HG03060 (cell line): Measurements from ENCODE around the gene TBX21.

Experiments
- ATAC-seq: cut with Tn5 transposase; IDR thresholded peaks from one replicate; pipeline ENCODE4 v1.9.1; 2021; ENCODE audit warnings: low read depth, moderate number of reproducible peaks; ENCODE audit not compliant: unreplicated experiment

Gene TBX21

DNA sequence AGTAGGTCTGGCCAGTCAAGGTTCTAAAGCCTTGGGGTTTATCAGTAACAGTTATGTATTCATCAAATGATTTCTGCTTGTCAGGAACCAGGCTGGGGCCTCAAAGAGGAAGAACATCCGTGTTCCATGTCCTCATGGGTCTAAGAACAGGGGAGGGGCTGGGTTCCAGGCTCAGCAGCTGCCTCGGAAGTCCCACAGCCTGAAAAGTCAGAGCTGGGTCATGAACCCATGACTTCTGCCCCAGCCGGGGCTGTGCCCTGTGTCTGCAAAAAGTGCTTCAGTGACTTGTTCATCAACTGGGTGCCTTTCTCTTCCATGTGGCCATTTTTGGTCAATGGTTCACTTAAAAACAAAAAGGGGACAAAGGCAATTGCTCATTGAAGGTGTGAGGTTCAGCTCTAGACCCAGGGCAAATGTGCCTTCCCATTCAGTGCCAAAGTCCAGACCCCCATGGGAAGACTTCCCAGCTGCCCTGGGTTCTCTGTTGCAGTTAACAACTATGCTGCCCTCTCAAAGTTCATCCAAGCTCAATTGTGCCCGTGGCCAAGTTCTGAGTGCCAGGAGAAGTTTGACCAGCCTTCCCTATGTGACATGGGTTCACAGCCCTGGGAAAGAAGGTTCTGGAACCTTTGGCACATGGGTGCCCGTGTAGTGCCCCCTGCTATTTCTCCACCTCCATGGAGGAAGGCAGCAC, 20.6 kb upstream of the TBX21 start:
- ATAC-seq = no peak

GRCh38 chr17:47713980-47714700, 18.9 kb upstream of the TBX21 start:
- no peak for ATAC-seq

- ATAC-seq = no peak
Measured at GRCh38 chr17:47714773-47715396, 18.2 kb upstream of the TBX21 start.

- no peak for ATAC-seq
Measured at GRCh38 chr17:47715669-47716325, 17.2 kb upstream of the TBX21 start.

- no peak for ATAC-seq
Measured at GRCh38 chr17:47716375-47716774, 16.7 kb upstream of the TBX21 start.

DNA sequence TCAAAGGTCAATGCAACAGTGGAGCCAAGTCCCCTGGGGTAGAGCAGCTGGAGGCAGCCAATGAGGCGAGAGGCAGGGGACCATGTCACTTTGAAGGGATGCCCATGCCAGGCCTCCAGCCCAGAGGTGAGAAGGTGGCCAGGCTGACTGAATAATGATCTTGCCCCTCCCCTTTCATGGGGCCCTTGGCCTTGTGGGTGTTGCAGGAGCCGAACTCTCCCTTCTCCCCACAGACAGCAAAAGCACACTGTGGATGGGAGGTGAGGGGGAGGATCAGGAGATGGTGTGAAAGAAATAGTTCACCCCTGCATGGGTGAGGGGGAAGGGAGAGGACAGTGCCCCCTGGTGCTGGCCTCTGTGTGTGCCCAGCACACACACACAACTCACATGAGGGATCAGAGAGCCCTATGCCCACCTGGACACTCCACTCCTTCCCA, 15.8 kb upstream of the TBX21 start:
- no peak for ATAC-seq

DNA sequence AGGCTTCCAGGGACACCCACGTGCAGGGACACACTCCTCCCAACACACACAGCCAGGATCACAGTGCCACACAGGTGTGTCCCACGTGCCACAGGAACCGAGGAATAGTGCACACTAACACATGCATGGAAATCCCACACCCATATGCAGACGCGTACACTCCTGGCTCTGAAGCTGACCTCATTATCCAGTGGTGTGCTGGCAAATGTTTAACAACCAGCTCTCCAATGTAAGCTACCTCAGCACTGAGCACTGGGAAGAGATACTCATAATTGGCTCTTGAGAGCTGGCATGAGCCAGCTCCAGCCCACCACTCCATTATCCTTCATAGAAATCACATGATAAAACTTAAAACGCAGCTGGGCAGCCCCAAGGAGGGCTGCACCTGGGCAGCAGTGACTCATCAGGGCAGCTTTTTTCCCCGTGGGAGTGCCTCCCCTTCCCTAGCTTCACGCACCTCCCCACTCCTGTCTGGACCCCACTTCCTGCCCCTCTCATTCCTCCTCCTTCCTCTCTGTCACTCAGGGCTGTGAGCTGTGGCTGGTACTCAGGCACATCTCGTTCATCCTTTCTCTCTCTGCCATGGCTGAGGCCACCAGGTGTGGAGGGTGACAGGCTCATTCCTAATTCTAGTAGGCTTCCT, 14.9 kb upstream of the TBX21 start:
- no peak for ATAC-seq

DNA sequence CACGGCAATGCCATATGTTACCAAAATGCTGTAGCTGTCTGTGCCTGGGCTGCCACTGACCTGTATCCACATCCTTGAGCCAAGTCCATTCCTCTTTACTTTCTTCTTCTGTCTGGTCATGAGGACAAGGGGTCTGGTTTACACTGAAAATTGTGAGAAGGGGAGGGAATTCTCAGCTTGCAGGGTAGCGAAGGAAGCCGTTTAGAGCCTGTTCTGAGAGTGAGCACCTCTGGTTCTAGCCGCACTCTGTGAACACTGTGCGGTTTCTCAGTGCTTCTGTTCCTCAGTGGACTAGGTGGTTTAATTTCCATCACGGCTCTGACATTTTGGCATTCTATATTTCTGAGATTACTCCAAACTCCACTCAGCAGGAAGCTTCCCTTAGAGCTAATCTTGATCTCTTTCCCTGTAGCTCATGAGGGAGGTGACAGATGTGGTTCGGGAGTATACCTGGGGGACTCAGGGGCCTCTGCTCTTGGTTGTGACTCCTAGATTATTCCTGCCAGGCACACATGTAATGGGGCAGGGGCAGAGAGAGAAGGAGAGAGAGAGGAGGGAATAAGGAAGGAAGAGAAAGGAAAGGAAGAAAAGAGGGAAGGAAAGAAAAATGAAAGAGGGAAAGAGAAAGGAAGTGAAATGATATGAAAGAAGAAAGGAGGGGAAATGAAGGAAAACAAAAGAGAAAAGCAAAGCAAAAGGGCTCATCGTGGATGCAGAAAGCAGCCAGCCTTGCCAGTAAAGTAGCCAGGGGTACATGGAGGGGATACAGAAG, 14.2 kb upstream of the TBX21 start:
- no peak for ATAC-seq

DNA sequence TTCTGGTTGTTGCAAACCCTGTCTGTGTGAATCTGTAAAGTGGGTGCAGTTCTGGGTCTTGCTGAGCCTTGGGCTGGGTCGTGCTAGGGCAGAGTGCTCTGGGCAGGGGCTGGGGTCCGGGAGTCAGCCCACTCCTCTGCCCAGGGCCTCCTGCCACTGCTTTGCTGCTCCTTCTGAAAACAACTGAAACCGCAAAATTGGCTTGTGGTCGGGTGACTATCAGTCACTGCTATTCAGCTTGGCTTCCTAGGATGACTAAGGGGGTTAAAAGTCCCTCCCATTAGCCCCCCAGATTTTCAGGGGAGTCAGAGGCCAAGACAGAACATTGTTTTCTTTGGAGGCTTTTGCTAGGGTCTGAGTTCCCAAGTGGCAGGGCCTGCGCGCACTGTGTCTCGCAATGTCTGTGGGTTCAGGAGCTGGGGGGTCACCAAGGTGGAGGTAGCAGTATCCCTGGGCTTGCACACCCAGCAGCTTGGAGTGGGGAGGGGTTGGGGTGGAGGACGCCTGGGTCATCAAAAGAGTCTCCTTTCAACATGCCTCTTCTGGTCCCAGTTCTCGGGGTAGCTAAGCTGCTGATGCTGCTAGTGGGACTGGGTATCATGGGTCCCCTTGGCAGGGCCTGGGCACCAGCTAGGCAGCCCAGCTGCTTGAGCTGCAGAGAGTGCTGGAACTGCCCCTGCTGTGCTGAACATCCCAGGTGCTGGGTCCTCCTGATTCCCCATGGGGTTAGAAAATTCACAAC, 13.5 kb upstream of the TBX21 start:
- no peak for ATAC-seq

DNA sequence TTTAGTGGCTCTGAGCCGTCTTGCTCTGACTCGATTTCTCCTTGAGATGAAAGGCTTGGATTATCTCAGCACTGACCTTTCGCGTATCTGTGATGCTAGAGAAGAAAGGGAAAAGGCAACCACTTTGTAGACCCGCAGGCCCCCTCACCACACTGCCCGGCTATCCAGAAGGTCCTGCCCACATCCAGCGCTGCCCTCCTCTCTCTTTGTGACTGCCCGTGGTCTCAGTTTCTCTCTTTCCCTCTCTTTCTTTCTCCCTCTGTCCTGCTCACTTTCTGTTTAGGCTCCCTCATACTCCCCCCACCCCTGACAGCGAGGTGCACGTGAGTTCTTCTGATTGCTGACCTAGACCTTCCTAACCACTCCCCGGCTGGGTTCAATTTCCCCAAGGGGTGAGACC, 12.8 kb upstream of the TBX21 start:
- no peak for ATAC-seq

DNA sequence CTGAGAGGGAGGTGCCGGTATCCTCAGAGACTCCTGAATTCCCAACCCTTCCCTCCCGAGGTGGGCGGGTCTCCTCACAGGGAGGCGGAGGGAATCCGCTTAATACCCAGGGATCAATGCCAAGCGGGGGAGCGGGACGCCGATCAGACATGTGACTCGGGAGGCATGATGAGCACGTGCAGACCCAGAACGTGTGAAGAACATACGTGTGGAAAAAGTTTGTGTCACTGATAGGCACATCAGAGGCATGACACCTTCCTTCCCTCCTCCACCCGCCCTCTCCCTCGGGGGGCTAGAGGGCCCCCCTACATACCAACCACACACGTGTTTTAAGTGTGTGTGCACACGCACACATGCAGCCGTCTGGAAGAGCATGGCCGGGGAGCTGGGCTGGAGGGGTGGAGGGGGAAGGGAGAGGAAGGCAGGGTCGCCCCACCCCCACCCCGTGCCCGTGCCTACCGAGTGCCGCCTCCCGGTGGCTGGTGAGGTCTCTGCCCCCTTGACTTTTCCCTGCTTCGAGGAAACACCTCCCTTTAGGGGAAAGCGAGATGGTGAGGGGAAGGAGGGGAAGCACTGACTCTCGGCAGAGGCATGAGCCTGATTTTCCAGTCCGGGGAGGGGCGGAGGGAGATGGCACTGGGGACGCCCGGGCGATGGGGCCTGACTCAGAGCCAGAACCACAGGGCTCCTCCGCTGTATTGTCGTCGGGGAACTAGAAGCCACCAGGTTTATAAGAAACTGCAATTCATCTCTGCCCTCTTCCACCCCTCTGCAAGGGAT, 12.1 kb upstream of the TBX21 start:
- ATAC-seq = no peak

DNA sequence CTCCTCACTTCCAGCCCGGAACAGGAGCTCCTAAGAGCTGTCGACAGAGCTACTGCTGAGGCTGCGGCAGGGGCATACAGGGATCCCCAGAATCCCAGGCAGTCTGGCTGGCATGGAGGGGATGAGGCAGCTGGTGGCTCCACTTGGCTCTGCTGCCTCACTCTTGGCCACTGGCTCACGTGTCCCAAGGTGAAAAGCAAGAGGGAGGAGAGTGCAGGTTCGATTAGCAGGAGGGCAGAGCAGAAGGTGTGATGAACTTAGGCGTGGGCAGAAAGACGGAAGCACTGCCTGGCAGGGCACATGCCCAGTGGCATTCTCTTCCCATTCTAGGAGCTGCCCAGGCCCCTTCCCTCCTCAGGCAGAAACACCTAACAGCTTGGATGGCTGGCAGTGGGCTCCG, 11.3 kb upstream of the TBX21 start:
- no peak for ATAC-seq

- no peak for ATAC-seq
Measured at GRCh38 chr17:47724705-47725104, 8.3 kb upstream of the TBX21 start.

DNA sequence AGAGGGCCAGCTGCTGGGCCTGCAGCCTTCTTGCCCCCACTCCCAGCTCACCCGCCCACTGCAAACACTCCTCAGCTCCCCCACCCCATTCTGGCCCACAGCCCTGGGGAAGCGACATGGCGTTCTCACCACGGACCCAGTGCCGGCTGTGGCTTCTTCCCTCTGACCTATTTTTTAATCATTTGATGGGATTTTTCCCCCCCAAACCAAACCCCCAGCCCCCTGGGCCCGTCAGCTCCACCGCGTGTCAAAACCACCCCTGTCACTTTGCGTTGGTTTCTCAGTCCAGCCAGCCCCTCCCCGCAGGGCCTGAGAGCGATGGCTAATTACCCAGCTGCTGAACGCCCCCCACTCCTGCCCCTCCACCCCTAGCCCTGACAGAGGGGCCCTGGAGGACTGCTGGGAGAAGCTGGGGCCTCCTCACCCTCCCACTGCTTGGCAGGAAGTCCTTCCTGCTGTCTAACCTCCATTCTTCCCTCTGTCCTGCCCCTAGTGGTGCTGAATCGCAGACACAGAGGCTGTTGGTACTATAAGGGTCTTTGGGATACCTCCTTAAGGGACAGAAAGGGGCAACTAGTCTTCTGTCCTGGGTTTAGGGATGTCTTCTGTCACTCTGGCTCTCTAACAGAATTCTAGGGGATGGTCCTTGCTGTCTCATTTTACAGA, 7.5 kb upstream of the TBX21 start:
- ATAC-seq = no peak

DNA sequence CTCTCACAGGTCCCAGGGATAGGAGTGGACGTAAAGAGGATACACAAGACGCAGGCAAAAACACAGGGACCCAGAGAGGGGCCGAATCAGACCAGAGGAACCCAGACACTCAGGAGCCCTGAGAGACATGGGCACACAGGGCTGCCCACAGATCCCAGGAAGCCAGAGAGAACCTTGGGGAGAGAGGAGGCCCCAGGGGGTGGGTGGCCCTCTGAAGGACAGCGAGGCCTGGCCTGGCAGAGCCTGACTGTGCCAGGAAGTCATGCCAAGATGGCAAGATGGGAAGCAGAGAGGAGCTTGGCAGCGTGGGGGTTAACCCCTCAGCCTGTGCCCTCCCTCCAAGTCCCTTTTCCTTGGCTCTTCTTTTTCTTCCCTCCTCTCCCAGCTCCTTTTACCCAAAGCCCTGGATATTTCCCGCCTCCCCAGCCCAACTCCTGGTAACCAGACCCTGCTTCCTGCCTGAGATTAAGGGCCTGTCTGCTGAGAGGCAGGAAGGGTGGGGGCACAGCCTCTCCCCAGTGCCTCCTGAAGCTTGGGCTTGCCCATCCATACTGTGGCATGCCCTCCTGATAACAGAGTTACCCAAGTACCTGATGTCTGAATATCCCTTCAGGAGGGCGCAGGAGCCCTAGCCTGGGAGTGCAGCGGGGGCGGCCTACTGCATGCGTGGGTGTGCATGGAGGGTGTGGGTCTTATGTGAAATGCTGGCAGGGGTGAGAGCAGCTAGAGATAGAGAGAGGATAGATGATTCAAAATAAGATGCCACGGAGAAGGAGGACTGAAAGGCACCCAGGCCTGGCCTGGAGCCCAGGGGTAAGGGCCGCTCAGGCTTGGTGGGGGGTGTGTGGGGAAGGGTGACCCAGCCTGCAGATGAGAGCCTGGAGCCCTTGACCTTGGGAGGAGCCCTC, 6.0 kb upstream of the TBX21 start:
- no peak for ATAC-seq

GRCh38 chr17:47727704-47728036, 5.4 kb upstream of the TBX21 start:
- ATAC-seq = no peak

- ATAC-seq = no peak
Measured at GRCh38 chr17:47728214-47728877, 4.7 kb upstream of the TBX21 start.
